WI38 (cell line): ENCODE measurements around the gene RIC1.
"Not testable (repeated sequence)": the region's sequence is repeated elsewhere in the genome, so short reads cannot be mapped to it uniquely, and the experiment has no call there.

Source experiments
- H3K4me3 ChIP-seq: 2 replicates; pipeline ENCODE4 v1.5.1; 2011; ENCODE audit warnings: low read depth, mild to moderate bottlenecking, control low read depth, low read length
- TF ChIP-seq, protein P1 (sequence below): IDR thresholded peaks from 2 replicates; pipeline ENCODE4 v1.5.1; 2012; ENCODE audit warnings: low read depth, mild to moderate bottlenecking, control low read depth, low read length

Gene RIC1

DNA sequence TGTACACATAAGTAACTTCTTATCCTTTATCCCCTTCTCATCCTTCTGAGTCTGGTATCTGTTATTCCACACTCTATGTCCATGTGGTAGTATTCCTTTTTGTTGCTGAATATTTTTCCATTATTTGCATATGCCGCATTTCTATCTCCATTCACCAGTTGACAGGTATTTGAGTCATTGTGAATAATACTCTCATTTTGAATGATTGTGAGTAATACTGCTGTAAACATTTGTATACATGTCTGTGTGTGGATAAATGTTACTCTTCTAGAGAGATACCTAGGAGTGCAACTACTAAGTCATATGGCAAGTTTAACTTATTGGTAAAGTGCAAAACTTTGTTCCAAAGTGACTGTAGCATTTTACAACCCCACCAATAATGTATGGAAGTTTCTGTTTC lies 15.6 kb downstream of the RIC1 start:
- TF ChIP-seq, protein P1, sequence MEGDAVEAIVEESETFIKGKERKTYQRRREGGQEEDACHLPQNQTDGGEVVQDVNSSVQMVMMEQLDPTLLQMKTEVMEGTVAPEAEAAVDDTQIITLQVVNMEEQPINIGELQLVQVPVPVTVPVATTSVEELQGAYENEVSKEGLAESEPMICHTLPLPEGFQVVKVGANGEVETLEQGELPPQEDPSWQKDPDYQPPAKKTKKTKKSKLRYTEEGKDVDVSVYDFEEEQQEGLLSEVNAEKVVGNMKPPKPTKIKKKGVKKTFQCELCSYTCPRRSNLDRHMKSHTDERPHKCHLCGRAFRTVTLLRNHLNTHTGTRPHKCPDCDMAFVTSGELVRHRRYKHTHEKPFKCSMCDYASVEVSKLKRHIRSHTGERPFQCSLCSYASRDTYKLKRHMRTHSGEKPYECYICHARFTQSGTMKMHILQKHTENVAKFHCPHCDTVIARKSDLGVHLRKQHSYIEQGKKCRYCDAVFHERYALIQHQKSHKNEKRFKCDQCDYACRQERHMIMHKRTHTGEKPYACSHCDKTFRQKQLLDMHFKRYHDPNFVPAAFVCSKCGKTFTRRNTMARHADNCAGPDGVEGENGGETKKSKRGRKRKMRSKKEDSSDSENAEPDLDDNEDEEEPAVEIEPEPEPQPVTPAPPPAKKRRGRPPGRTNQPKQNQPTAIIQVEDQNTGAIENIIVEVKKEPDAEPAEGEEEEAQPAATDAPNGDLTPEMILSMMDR = no peak
- no peak overlapping the region for H3K4me3 ChIP-seq

DNA sequence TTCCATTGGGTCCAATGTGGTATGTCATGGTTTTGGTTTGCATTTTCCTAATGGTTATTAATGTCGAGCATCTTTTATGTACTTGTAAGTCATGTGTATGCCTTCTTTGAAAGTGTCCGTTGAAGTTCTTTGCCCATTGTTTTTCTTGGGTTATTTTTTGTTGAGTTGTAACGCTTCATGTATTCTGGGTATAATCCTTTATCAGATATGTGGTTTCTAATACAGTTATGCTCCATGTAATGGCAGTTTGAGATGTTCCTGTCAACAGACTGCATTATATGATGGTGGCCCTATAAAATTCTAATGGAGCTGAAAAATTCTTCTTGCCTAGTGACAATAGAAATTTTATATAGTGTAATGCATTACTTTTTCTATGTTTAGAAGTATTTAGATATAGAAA lies 17.2 kb downstream of the RIC1 start:
- no peak overlapping the region for H3K4me3 ChIP-seq
- TF ChIP-seq, protein P1 = no peak

DNA sequence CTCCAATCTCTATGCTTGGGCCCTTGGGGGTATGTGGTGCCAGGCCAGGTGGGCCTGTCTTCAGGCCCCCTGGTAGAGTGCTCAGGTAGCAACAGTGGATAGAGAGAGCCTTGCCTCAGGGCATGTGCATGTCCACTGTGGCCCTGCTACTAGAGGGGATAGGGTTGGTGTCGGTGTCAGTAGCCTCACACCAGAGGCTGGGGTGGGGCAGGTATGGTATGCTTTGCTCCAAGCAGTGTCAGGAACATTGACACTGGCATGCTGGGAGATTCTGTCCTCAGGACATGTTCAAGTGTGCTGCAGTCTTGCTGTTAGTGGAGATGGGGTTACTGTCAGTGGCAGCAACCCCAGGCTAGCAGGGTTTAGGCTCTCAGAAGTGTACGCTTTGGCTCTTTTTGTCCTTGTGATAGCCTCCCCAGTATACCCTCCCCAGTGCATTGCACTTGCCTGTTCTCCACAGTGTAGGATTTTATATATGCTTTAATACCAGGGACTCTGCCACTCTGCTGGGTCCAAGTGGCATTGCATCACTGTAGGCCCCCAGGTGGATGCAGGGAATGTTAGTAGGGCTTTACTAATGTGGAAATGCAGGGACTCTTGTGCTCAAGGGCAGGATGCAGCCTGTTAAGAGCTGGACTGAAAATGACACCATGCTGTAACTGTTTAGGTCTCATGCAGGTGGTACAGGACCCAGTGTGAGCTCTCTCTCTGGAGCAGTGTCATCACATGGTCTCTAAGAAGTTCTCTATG lies 21.6 kb downstream of the RIC1 start:
- TF ChIP-seq, protein P1 = no peak
- no peak overlapping the region for H3K4me3 ChIP-seq

DNA sequence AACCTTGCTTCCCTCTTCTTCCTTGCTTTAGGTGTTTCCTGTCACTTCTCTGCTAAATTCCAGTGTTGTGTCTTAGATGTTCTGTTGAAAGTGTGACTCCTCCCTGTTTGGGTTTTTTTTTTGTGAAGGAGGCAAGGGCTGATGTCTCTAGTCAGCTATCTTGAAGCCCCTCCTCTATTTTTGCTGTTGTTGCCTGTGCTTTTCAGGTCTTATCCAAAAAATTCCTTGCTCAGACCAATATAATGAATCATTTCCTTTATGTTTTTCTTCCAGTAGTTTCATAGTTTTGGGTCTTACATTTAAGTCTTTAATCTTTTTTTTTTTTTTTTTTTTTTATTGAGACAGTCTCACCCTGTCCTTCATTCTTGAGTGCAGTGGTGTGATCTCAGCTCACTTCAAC lies 22.3 kb downstream of the RIC1 start:
- no peak overlapping the region for H3K4me3 ChIP-seq
- TF ChIP-seq, protein P1 = no peak

DNA sequence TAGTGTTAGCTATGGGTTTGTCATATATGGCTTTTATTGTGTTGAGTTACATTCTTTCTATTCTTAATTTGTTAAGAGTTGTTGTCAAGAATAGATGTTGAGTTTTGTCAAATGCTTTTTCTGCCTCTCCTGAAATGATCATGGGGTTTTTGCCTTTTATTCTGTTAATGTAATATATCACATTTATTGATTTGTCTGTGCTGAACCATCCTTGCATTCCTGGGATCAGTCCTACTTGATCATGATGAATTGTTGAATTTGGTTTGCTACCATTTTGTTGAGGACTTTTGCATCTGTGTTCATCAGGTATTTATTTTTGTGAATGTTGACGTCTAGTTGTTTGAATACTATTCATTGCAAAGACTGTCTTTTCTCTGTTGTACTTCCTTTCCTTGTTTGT lies 23.9 kb downstream of the RIC1 start:
- TF ChIP-seq, protein P1 = no peak
- no peak overlapping the region for H3K4me3 ChIP-seq

DNA sequence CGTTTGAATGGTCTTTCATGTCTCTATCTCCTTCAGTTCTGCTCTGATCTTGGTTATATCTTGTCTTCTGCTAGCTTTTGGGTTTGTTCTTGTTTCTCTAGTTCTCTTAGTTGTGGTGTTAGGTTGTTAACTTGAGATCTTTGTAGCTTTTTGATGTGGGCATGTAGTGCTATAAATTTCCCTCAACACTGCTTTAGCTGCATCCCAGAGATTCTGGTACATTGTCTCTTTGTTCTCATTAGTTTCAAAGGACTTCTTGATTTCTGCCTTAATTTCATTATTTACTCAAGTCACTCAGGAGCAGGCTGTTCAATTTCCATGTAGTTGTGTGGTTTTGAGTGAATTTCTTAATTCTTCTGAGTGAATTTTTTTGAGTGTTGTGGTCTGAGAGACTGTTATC lies 33.9 kb downstream of the RIC1 start:
- H3K4me3 ChIP-seq = not testable (repeated sequence)

DNA sequence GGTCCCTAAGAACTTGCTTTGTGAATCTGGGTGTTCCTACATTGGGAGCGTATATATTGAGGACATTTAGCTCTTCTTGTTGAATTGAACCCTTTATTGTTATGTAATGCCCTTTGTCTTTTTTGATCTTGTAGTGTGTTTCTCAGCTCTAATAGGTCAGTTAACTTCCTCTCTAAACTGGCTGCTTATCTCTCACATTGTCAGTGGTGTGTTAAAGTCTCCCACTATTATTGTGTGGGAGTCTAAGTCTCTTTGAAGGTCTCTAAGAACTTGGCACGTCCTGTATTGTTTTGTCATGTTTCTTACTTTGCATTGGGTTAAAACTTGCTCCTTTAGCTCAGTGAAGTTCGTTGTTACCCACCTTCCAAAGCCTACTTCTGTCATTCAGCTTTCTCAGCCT lies 36.2 kb downstream of the RIC1 start:
- TF ChIP-seq, protein P1 = no peak
- no peak overlapping the region for H3K4me3 ChIP-seq

DNA sequence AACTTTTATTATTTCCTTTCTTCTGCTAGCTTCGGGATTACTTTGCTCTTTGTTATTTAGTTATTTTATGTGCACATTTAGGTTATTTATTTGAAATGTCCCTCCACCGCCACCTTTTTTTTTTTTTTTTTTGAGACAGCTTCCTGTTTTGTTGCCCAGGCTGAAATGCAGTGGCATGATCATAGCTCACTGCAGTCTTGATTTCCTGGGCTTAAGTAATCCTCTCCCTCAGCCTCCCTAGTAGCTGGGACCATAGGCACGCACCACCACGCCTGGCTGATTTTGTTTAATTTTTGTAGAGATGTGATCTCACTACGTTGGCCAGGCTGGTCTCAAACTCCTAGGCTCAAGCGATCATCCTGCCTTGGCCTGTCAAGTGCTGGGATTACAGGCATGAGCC lies 38.5 kb downstream of the RIC1 start:
- TF ChIP-seq, protein P1 = no peak
- H3K4me3 ChIP-seq = no peak overlapping the region
